Loucy (cell line): ENCODE results near the gene TMEM50A.
"Not testable (repeated sequence)": the region's sequence is repeated elsewhere in the genome, so short reads cannot be mapped to it uniquely, and the experiment has no call there.

Experiments
- CTCF ChIP-seq: fragments of 200-600 bp; sonication (generic); conservative IDR thresholded peaks from 2 replicates; pipeline ENCODE4 v1.5.1; 2014; ENCODE audit warnings: mild to moderate bottlenecking, antibody characterized with exemption, low read length
- EZH2phosphoT487 ChIP-seq: fragments of 200-600 bp; IDR thresholded peaks from 2 replicates; pipeline ENCODE4 v1.6.1; 2018; ENCODE audit warnings: antibody characterized with exemption, mild to moderate bottlenecking, moderate library complexity, borderline replicate concordance

- TF ChIP-seq CTCF, EZH2phosphoT487: not testable (repeated sequence)
These were observed 24.8 kb downstream of the TMEM50A start for GRCh38 chr1:25362634-25363559.
